Gastrocnemius medialis (tissue), 4 donors: ENCODE data around the gene PTPRM.

Experiments
- POLR2A ChIP-seq, 2 donors: fragments of 450-650 bp; IDR thresholded peaks; one replicate each; pipeline ENCODE4 v1.6.1; 2017; ENCODE audit warnings: antibody characterized with exemption in 2 of 2, mild to moderate bottlenecking in 2 of 2, moderate library complexity in 2 of 2
- TF ChIP-seq, protein P1 (sequence below), 5 experiments: fragments of 450-650 bp in 3 of 5; fragments of 200-600 bp in 2 of 5; sonication (generic) in 2 of 5; IDR thresholded peaks in 4 of 5; conservative IDR thresholded peaks in 1 of 5; 1 replicate in 4 of 5; 2 replicates in 1 of 5; pipeline ENCODE4 v1.5.1; 2016 to 2019; ENCODE audit warnings: antibody characterized with exemption in 5 of 5, mild to moderate bottlenecking in 3 of 5, moderate library complexity in 3 of 5

DNA sequence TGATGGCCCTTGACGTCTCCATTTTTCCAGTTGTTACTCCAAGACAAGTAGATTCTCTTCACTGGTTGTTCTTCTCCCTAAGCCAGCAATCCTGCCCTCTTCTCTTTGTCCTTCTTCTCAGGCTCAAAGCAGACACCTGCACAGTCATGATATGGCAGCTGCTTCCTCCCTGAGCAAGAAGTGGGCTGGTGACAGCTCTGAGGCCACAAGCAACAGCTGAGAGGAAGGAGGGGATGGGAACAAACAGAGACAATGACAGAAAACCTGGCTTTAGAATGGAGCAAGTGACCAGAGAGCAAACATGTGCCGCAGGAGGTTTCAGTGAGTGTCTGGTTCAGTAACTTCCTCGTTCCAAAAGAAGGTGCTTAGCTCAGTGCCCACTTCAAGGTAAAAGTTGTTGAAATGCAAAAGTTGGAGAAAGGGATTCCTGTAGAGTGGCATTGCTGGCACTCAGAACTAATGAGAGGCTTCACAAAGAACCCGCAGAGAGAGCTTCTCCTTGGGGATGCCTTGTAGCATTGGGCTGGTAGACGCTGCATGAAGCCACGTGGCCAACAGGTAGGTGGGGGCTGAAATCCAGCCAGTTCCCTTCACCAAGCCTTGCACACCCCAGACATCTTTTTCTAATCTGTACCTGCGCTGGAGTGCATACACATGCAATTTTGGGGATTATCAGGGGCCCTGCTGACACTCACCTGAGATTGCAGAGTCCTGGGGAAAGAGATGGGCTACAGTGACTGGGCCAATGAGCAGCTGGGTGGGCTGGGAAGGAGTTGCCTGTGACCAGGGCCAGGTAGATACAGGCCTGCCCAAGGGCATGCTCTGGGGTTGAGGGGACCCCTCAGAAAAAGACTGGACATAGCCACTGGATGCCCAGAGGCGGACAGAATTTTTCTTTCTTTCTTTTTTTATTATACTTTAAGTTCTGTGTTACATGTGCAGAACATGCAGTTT, 888.8 kb downstream of the PTPRM start:
- TF ChIP-seq, protein P1, sequence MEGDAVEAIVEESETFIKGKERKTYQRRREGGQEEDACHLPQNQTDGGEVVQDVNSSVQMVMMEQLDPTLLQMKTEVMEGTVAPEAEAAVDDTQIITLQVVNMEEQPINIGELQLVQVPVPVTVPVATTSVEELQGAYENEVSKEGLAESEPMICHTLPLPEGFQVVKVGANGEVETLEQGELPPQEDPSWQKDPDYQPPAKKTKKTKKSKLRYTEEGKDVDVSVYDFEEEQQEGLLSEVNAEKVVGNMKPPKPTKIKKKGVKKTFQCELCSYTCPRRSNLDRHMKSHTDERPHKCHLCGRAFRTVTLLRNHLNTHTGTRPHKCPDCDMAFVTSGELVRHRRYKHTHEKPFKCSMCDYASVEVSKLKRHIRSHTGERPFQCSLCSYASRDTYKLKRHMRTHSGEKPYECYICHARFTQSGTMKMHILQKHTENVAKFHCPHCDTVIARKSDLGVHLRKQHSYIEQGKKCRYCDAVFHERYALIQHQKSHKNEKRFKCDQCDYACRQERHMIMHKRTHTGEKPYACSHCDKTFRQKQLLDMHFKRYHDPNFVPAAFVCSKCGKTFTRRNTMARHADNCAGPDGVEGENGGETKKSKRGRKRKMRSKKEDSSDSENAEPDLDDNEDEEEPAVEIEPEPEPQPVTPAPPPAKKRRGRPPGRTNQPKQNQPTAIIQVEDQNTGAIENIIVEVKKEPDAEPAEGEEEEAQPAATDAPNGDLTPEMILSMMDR (IDR thresholded peaks at IDR 0.05 in 4 of 5, conservative IDR thresholded peaks at IDR 0.05 in 1 of 5): no peak
- no peak for TF ChIP-seq POLR2A (IDR thresholded peaks at IDR 0.05)
